GM20431 (cell line): Measurements from ENCODE around the gene NEK4.

Experiments
- in situ Hi-C: fragments of 300-500 bp; cut with MseI, MboI; formaldehyde crosslinking; loops from one replicate; pipeline ENCODE4 v1.15.0; 2020; ENCODE audit warnings: low sequenced_read_pairs; ENCODE audit not compliant: unreplicated experiment

Gene NEK4

GRCh38 chr3:52743152-52743551, 27.6 kb downstream of the NEK4 start:
- in situ Hi-C loops, result loop anchor here (25.0 kb wide), 1 partner anchor 344 kb away; no protein-coding TSS in a partner anchor

GRCh38 chr3:52742418-52743041, 28.2 kb downstream of the NEK4 start:
- in situ Hi-C loops, result loop anchor here (25.0 kb wide), 1 partner anchor 345 kb away; no protein-coding TSS in a partner anchor

- in situ Hi-C loops, result loop anchor here (25.0 kb wide), 1 partner anchor 348 kb away; no protein-coding TSS in a partner anchor
These were observed 31.0 kb downstream of the NEK4 start for GRCh38 chr3:52739730-52740129.

GRCh38 chr3:52733256-52733891, 37.4 kb downstream of the NEK4 start:
- in situ Hi-C loops, result loop anchor here (25.0 kb wide), 1 partner anchor 354 kb away; no protein-coding TSS in a partner anchor

- in situ Hi-C loops, result loop anchor here (25.0 kb wide), 1 partner anchor 356 kb away; no protein-coding TSS in a partner anchor
These were observed 39.1 kb downstream of the NEK4 start for GRCh38 chr3:52731590-52731989.

GRCh38 chr3:52730681-52731080, 40.1 kb downstream of the NEK4 start:
- in situ Hi-C loops, result loop anchor here (25.0 kb wide), 1 partner anchor 357 kb away; no protein-coding TSS in a partner anchor

- in situ Hi-C loops, result loop anchor here (25.0 kb wide), 1 partner anchor 359 kb away; no protein-coding TSS in a partner anchor
These were observed 42.0 kb downstream of the NEK4 start for GRCh38 chr3:52728753-52729152.

GRCh38 chr3:52724511-52724910, 46.2 kb downstream of the NEK4 start:
- in situ Hi-C loops, result no loop called here

- in situ Hi-C loops, result no loop called here
These were observed 46.8 kb downstream of the NEK4 start for GRCh38 chr3:52723935-52724334.

- in situ Hi-C loops, result no loop called here
These were observed 48.2 kb downstream of the NEK4 start for GRCh38 chr3:52722491-52722890.

- in situ Hi-C loops, result no loop called here
These were observed 49.1 kb downstream of the NEK4 start for GRCh38 chr3:52721730-52722008.

GRCh38 chr3:52721002-52721729, 49.6 kb downstream of the NEK4 start:
- in situ Hi-C loops, result no loop called here

GRCh38 chr3:52719618-52720017, 51.1 kb downstream of the NEK4 start:
- in situ Hi-C loops, result no loop called here

GRCh38 chr3:52715714-52716305, 54.9 kb downstream of the NEK4 start:
- in situ Hi-C loops, result no loop called here

GRCh38 chr3:52714335-52715302, 56.1 kb downstream of the NEK4 start:
- in situ Hi-C loops, result no loop called here

GRCh38 chr3:52712291-52713212, 58.2 kb downstream of the NEK4 start:
- in situ Hi-C loops, result no loop called here

GRCh38 chr3:52710512-52710911, 60.2 kb downstream of the NEK4 start:
- in situ Hi-C loops, result no loop called here

GRCh38 chr3:52707585-52707984, 63.2 kb downstream of the NEK4 start:
- in situ Hi-C loops, result no loop called here
